Mesenchymal stem cell (in vitro differentiated cells and primary cell): ENCODE measurements around the gene PRSS48.

Source experiments
- DNase-seq: peaks from one replicate; pipeline ENCODE4 v3.0.0-alpha.2; 2013
- H2AFZ ChIP-seq: one replicate; pipeline ENCODE4 v1.6.1; 2013; ENCODE audit warnings: low read depth, mild to moderate bottlenecking, control low read depth, inconsistent platforms, low read length, moderate library complexity
- H2AK5ac ChIP-seq: 2 replicates; pipeline ENCODE4 v1.6.1; 2013; ENCODE audit warnings: low read length, moderate library complexity, mild to moderate bottlenecking, inconsistent platforms; ENCODE audit not compliant: severe bottlenecking
- H2BK120ac ChIP-seq: one replicate; pipeline ENCODE4 v1.6.1; 2013; ENCODE audit warnings: low read depth, mild to moderate bottlenecking, inconsistent platforms, low read length, moderate library complexity
- H2BK12ac ChIP-seq, 2 experiments: one replicate each; pipeline ENCODE4 v1.6.1; 2013; ENCODE audit warnings: inconsistent platforms in 2 of 2, low read length in 2 of 2, mild to moderate bottlenecking in 2 of 2, moderate library complexity in 2 of 2, control low read depth in 1 of 2
- H2BK15ac ChIP-seq: one replicate; pipeline ENCODE4 v1.6.1; 2013; ENCODE audit warnings: mild to moderate bottlenecking, low read depth, inconsistent platforms; ENCODE audit not compliant: poor library complexity, severe bottlenecking
- H2BK5ac ChIP-seq: 2 replicates; pipeline ENCODE4 v1.6.1; 2013; ENCODE audit warnings: low read depth, mild to moderate bottlenecking, low read length, control low read depth, inconsistent platforms; ENCODE audit not compliant: poor library complexity, severe bottlenecking
- H3K14ac ChIP-seq, 2 experiments: one replicate each; pipeline ENCODE4 v1.6.1; 2013; ENCODE audit warnings: inconsistent platforms in 2 of 2, low read length in 2 of 2, control low read depth in 1 of 2, mild to moderate bottlenecking in 1 of 2, moderate library complexity in 1 of 2
- H3K18ac ChIP-seq, 2 experiments: one replicate each; pipeline ENCODE4 v1.6.1; 2013; ENCODE audit warnings: inconsistent platforms in 2 of 2, low read length in 2 of 2, control low read depth in 1 of 2, low read depth in 1 of 2, mild to moderate bottlenecking in 1 of 2
- H3K23ac ChIP-seq, 2 experiments: one replicate each; pipeline ENCODE4 v1.6.1; 2013; ENCODE audit warnings: inconsistent platforms in 2 of 2, low read length in 2 of 2, mild to moderate bottlenecking in 2 of 2, moderate library complexity in 2 of 2, control low read depth in 1 of 2
- H3K27ac ChIP-seq: 2 replicates; pipeline ENCODE4 v1.5.1; 2013; ENCODE audit warnings: mild to moderate bottlenecking, moderate library complexity, low read length, control low read depth, inconsistent platforms; ENCODE audit not compliant: poor library complexity, severe bottlenecking
- H3K27me3 ChIP-seq, 2 experiments: 2 replicates each; pipeline versions ENCODE4 v1.6.1 to v1.7.0; 2013; ENCODE audit warnings: low read length in 2 of 2, mild to moderate bottlenecking in 2 of 2, moderate library complexity in 2 of 2, control low read depth in 1 of 2, inconsistent platforms in 1 of 2; ENCODE audit not compliant: control insufficient read depth in 1 of 2, insufficient read depth in 1 of 2
- H3K36me3 ChIP-seq, 2 experiments: 2 replicates each; pipeline versions ENCODE4 v1.6.1 to v1.7.0; 2013; ENCODE audit warnings: low read length in 2 of 2, control low read depth in 1 of 2, inconsistent platforms in 1 of 2, low read depth in 1 of 2, mild to moderate bottlenecking in 1 of 2; ENCODE audit not compliant: insufficient read depth in 2 of 2, control insufficient read depth in 1 of 2
- H3K4ac ChIP-seq, 2 experiments: one replicate each; pipeline ENCODE4 v1.6.1; 2013; ENCODE audit warnings: inconsistent platforms in 2 of 2, low read length in 2 of 2, mild to moderate bottlenecking in 2 of 2, moderate library complexity in 2 of 2, control low read depth in 1 of 2, low read depth in 1 of 2
- H3K4me1 ChIP-seq: 2 replicates; pipeline ENCODE4 v1.6.1; 2013; ENCODE audit warnings: low read depth, low read length, control low read depth; ENCODE audit not compliant: control insufficient read depth, insufficient read depth
- H3K4me2 ChIP-seq: 2 replicates; pipeline ENCODE4 v1.6.1; 2013; ENCODE audit warnings: low read length, mild to moderate bottlenecking, inconsistent platforms; ENCODE audit not compliant: poor library complexity, severe bottlenecking
- H3K4me3 ChIP-seq, 2 experiments: 2 replicates each; pipeline versions ENCODE4 v1.5.1 to v1.7.0; 2013; ENCODE audit warnings: low read length in 2 of 2, mild to moderate bottlenecking in 2 of 2, control low read depth in 1 of 2, low read depth in 1 of 2; ENCODE audit not compliant: insufficient read depth in 1 of 2
- H3K79me1 ChIP-seq: replicated peaks from 2 replicates; pipeline ENCODE4 v1.6.1; 2013; ENCODE audit warnings: mild to moderate bottlenecking, control low read depth, low read length, inconsistent platforms; ENCODE audit not compliant: poor library complexity, severe bottlenecking
- H3K9ac ChIP-seq: 2 replicates; pipeline ENCODE4 v1.7.0; 2013; ENCODE audit warnings: mild to moderate bottlenecking, low read length, moderate library complexity
- H3K9me3 ChIP-seq: 2 replicates; pipeline ENCODE4 v1.7.0; 2013; ENCODE audit warnings: mild to moderate bottlenecking, low read length; ENCODE audit not compliant: control insufficient read depth
- H4K8ac ChIP-seq: one replicate; pipeline ENCODE4 v1.6.1; 2013; ENCODE audit warnings: inconsistent platforms, mild to moderate bottlenecking, low read length, moderate library complexity
- H4K91ac ChIP-seq: one replicate; pipeline ENCODE4 v1.6.1; 2013; ENCODE audit warnings: mild to moderate bottlenecking, low read length, inconsistent platforms
- WGBS: methylation state at CpG from one replicate; pipeline ENCODE4 v1.1.7; 2013; ENCODE audit warnings: mixed read lengths; 5-methylcytosine and 5-hydroxymethylcytosine counted together

Gene PRSS48

DNA sequence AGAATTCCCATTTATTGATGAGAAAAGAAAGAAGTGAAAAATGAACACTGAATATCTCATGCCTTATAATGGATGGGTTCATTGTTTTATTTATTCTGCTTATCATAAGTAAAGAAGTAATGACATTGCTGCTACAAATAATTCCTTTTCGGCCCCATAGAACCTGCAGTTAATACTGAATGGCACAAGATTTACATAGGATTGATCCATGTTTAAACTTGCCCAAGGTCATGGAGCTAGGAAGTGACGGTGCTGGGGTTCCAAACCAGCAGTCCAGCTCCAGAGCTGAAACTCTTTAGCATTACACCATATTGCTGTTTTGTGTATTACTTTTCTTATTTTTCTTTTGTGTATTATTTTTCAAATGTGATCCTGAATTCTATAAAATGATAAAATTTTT is 30.2 kb upstream of the PRSS48 start:
- Histone ChIP-seq H3K18ac (no peak overlapping the region), H2BK12ac (no peak overlapping the region), H4K91ac (no peak overlapping the region)

DNA sequence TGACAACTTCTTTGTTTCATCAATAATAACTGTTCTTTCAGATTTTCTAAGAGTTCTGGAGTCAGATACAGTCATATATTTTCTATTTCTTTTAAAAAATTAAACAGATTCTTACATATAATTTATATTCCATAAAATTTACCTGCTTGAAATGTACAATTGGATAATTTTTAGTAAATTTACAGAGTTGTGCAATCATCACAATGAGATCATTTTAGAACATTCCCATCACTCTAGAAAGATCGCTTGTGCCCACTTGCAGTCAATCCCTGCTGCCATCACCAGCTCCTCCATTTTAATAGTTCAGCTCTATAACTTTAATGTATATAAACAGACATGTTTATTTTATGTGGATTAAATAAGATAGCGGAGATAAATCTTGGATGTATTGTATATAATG is 29.6 kb upstream of the PRSS48 start:
- H3K9ac ChIP-seq: no peak overlapping the region
- no peaks in the 10 kb centered on the region for H3K4me1 ChIP-seq
- no peak overlapping the region for H2AK5ac ChIP-seq
- H3K18ac ChIP-seq: no peak overlapping the region
- H2BK120ac ChIP-seq: no peak overlapping the region
- H3K36me3 ChIP-seq: no peaks in the 10 kb centered on the region
- no peak overlapping the region for H4K8ac ChIP-seq
- DNase-seq: no peak
- H3K23ac ChIP-seq: no peak overlapping the region
- H2BK5ac ChIP-seq: no peak overlapping the region
- no peak overlapping the region for H3K4me2 ChIP-seq
- H3K14ac ChIP-seq: no peak overlapping the region
- H2BK15ac ChIP-seq: no peak overlapping the region
- no peak overlapping the region for H4K91ac ChIP-seq
- H2AFZ ChIP-seq: no peak overlapping the region
- H3K4me3 ChIP-seq: no peak overlapping the region
- no peak overlapping the region for H2BK12ac ChIP-seq
- H3K9me3 ChIP-seq: no peaks in the 10 kb centered on the region
- peaks cover 14% of the 10 kb centered on the region for H3K79me1 ChIP-seq
- no peak overlapping the region for H3K27ac ChIP-seq
- WGBS: no CpG with 5 or more reads among the region's 2 CpGs
- H3K27me3 ChIP-seq: no peaks in the 10 kb centered on the region
- no peak overlapping the region for H3K4ac ChIP-seq

More for the DNA sequence above, 30.2 kb upstream of the PRSS48 start:
- Histone ChIP-seq H3K79me1 (peaks cover 15% of the 10 kb centered on the region), H3K14ac (no peak overlapping the region), H3K36me3 (no peaks in the 10 kb centered on the region), H2AFZ (no peak overlapping the region), H2AK5ac (no peak overlapping the region), H3K23ac (no peak overlapping the region), H3K4me1 (no peaks in the 10 kb centered on the region), H3K9me3 (no peaks in the 10 kb centered on the region), H3K4me2 (no peak overlapping the region), H3K4me3 (no peak overlapping the region), H2BK120ac (no peak overlapping the region), H2BK15ac (no peak overlapping the region), H3K4ac (no peak overlapping the region), H3K27ac (no peak overlapping the region), H3K9ac (no peak overlapping the region), H3K27me3 (no peaks in the 10 kb centered on the region), H4K8ac (no peak overlapping the region), H2BK5ac (no peak overlapping the region)
- DNase-seq: no peak
- 92% methylated on average over 1 of the region's 2 CpGs for WGBS

DNA sequence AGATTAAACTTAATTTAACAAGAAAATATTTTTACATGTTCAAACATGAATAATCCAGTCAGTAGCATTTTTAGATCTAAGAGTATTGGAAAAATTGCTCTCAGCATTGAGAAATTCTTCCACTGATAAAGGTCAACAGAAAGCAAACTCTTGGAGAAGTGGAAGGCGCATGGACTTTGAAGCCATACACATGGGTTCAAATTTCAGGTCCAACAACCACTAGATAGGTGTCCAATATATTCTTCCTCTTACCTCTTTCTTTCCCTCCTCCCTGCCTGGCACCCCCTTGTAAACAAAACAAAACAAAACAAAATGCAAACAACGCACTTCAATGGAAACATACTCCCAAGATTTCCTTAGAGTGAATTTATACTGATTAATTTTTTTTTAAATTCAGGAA is 28.4 kb upstream of the PRSS48 start:
- no peak overlapping the region for H3K4ac ChIP-seq
- H3K14ac ChIP-seq: no peak overlapping the region
- H3K4me1 ChIP-seq: no peaks in the 10 kb centered on the region
- H3K4me2 ChIP-seq: no peak overlapping the region
- H3K79me1 ChIP-seq: peaks cover 24% of the 10 kb centered on the region
- no peak overlapping the region for H3K4me3 ChIP-seq
- no peak overlapping the region for H2BK120ac ChIP-seq
- no peak overlapping the region for H3K27ac ChIP-seq
- no peak overlapping the region for H4K8ac ChIP-seq
- H4K91ac ChIP-seq: no peak overlapping the region
- no peaks in the 10 kb centered on the region for H3K27me3 ChIP-seq
- 97% methylated on average over 1 of the region's 2 CpGs for WGBS
- no peaks in the 10 kb centered on the region for H3K9me3 ChIP-seq
- no peak overlapping the region for H3K23ac ChIP-seq
- DNase-seq: no peak
- H2BK15ac ChIP-seq: no peak overlapping the region
- no peaks in the 10 kb centered on the region for H3K36me3 ChIP-seq
- H3K9ac ChIP-seq: no peak overlapping the region
- no peak overlapping the region for H2AK5ac ChIP-seq
- no peak overlapping the region for H2BK5ac ChIP-seq
- no peak overlapping the region for H3K18ac ChIP-seq
- no peak overlapping the region for H2AFZ ChIP-seq
- no peak overlapping the region for H2BK12ac ChIP-seq

DNA sequence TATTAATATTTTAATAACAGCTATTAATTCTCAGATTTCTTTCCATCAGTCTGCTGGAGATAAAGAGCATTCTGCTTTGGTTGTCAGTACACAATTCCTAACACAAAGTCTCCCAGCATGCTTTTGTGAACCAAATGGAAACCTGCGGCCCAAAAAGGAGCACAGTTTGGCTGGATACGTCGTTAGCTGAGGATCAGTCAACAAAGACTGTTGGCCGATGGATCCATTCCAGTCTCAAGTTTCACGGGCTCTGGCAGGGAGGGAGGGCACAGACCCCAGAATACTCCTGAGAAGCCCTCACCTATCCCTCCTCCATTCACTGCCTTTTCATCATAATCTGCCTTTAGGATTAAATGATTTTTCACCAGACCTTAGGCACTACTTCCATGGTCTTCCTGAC is 26.3 kb upstream of the PRSS48 start:
- WGBS: 80% methylated on average over 5 of the region's 5 CpGs

More for the DNA sequence above, 26.3 kb upstream of the PRSS48 start:
- Histone ChIP-seq H2BK15ac (no peak overlapping the region), H3K4me3 (no peak overlapping the region), H2AK5ac (no peak overlapping the region), H3K4ac (no peak overlapping the region), H3K14ac (no peak overlapping the region), H2AFZ (no peak overlapping the region), H3K9ac (no peak overlapping the region), H3K36me3 (no peaks in the 10 kb centered on the region), H3K9me3 (no peaks in the 10 kb centered on the region), H3K4me1 (no peaks in the 10 kb centered on the region), H2BK120ac (no peak overlapping the region), H3K79me1 (peaks cover 21% of the 10 kb centered on the region), H4K91ac (no peak overlapping the region), H3K18ac (no peak overlapping the region), H3K27ac (no peak overlapping the region), H2BK12ac (no peak overlapping the region), H3K4me2 (no peak overlapping the region), H2BK5ac (no peak overlapping the region), H4K8ac (no peak overlapping the region), H3K27me3 (no peaks in the 10 kb centered on the region), H3K23ac (no peak overlapping the region)
- no peak for DNase-seq
